ENCODE measurements around the gene UBL4B.

DNA sequence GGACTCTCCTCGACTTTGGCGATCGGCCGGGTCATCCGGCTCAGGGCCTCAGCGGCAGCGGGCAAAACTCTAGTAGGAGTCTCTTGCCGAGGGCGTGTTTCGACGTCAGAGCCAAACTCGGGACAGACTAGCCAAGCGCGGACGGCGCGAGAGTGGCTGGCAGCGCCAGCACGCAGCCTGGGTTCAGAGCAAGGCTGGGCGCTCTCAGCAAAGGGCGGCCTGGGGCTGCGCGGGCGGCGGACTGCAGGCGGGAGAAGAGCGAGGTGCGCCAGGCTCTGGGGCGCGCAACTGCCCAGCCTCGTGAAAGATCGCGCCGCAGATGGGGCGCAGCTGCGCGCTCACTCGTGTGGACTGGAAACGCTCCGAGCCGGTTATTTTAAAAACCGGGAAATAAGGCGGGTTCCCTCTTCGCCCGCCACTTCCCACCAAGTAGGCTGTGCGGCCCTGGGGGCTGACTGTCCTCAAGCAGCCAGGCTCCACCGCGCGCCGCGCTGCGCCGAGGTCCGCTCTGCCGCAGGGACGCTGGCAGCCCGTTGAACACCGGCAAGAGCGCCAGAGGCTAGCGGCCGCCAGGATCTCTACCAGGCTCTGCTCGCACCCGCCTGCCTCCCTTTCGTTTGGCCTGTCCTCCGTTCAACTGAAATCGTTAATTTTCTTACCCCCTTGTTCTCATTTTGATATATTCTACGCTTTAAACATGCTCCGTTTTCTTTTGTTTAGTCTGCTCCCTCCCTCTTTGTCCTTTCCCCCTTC lies 44.2 kb upstream of the UBL4B start:
- TF ChIP-seq CTCF (IDR thresholded peaks at IDR 0.05) (no peak), EZH2 (IDR thresholded peaks at IDR 0.05; ENCODE audit: borderline replicate concordance, insufficient read depth, low read depth, low read length, poor library complexity, severe bottlenecking) (peak; percentile 32)
